Kasumi-1 (cell line): ENCODE results near the gene SLC17A2.
A peak's percentile ranks its signal among the peaks of the same experiment; 100 is the strongest.

Experiments used
- DNase-seq, 2 experiments: peaks; one replicate each; lab custom pipeline; 2025; lab: John Stamatoyannopoulos, UW

Gene SLC17A2, protein sequence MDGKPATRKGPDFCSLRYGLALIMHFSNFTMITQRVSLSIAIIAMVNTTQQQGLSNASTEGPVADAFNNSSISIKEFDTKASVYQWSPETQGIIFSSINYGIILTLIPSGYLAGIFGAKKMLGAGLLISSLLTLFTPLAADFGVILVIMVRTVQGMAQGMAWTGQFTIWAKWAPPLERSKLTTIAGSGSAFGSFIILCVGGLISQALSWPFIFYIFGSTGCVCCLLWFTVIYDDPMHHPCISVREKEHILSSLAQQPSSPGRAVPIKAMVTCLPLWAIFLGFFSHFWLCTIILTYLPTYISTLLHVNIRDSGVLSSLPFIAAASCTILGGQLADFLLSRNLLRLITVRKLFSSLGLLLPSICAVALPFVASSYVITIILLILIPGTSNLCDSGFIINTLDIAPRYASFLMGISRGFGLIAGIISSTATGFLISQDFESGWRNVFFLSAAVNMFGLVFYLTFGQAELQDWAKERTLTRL

DNA sequence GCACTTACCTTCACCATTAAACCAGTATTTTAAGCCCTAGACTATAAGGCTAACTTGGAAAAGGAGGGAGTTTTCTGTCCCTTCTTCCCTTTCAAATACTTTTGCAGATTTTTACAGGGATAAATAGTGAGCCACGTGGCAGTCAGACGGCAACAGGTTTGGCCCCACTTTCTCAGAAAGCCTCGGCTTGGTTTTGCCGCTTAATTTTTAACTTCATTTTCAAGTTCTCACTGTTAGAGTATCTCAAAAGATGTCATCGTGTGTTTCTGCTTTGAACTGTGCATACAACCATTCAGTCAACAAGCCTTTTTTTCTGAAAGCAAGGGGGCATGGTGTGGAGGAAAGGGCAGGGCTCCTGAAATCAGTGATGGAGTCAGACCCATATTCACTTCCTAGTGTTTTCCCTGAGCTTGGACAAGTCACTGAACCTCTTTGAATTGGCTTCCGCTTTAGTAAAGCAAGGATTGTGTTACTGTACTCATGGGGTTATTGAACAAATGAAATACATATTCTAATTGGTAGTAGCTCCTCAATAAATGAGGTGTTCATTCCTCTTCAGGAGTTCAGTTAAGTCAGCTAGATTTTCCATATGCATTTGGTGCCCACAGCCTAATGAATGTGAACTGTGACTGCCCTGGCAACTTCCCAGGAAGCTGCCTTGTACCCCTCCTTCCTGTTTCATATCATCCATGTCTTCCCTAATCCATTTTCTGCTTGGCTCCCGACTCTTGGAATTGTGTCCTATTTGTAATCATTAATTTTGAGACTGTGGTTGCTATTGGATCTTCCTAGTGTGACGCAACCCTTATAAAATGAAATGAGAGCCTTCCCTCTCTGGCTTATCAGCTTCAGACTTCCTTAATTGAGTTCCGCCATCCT is at the start of gene SLC17A2:
SLC17A2 (minus strand) TSS at position 160 of the 879 bp plus-strand sequence. CDS start 4,895 bp downstream, outside the sequence.
- no peak for DNase-seq

DNA sequence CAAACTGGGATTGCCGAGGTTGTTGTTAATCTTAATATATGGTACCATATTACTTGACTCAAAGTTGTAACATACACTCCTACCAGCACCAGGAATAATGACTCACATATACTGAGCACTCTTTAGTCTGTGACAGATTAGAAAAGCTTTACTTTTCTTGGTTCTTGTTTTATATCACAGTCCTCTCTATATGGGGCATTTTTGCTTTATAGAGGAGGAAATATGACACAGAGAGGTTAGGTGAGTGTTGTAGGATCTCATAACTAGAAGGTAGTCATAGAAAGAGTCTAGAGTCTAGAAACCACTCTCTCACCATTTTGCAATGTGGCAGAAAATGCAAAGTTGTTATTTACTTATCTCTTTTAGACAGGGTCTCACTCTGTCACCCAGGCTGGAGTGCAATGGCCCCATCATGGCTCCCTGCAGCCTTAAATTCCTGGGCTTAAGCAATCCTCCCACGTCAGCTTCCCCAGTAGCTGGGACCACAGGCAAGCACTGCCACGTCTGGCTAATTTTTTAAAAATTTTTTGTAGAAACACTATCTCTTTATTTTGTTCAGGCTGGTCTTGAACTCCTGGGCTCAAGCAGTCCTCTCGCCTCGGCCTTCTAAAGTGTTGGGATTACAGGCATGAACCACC is 45.6 kb upstream of the SLC17A2 start:
- DNase-seq: no peak

DNA sequence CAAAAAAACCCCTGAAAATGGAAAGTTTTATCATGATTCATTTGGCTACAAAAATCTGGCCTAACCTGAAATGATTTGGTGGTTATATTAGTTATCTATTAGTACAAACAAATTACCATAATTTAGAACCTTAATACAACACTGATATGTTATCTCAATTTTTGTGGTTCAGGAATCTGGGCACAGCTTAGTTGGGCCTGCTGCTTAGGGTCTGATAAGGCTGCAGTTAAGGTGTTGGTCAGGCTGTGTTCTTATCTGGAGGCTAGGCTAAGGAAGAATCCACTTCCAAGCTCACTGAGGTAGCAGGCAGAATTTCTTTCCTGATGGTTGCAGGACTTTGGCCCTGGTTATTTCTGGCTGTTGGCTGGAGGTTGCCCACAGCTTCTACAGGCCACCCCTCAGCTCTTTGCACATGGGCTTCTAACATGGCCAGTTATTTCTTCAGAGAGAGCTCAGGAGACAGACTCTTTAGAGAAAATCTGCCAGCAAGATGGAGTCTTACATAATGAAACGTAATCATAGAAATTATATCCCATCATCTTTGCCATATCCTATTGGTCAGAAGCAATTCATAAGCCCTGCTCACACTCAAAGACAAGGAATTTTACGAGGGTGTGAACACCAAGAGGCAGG is 43.5 kb upstream of the SLC17A2 start:
- DNase-seq: no peak

DNA sequence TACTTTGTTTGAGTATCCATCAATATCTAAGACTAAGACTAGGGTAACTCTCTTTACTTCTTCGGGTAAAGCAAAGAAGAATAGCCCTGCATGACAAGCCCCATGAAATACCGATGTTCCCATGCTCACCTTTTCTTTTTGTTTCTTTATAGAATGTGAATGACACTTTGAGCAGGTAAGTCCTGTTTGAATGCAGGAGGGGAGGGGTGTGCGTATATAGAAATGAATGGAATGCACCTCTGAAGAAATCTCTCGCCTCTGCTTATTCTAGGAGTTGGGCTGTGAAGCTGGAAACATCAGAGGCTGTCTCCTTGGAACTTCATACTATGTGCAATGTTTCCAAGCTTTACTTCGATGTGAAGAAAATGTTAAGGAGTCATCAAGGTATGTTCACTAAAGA is 42.4 kb upstream of the SLC17A2 start:
- no peak for DNase-seq

DNA sequence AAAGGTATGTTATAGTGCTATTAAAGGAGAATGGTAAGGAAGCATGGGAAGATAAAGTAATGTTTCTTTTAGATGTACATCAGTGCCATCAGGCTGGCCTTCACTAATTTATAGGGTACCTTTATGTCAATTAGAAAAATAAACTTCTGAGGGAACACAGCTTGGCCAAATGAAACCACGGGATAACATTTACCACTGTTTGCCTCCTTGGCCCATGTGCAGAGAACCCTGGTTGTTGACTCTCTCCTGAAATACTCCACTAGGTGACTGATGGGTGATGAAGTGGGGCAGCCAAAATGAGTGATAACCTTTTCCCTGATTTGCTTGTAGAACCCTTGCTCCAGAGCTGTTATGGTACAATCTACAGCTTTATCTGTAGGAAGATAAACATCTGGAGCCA is 41.6 kb upstream of the SLC17A2 start:
- no peak for DNase-seq

DNA sequence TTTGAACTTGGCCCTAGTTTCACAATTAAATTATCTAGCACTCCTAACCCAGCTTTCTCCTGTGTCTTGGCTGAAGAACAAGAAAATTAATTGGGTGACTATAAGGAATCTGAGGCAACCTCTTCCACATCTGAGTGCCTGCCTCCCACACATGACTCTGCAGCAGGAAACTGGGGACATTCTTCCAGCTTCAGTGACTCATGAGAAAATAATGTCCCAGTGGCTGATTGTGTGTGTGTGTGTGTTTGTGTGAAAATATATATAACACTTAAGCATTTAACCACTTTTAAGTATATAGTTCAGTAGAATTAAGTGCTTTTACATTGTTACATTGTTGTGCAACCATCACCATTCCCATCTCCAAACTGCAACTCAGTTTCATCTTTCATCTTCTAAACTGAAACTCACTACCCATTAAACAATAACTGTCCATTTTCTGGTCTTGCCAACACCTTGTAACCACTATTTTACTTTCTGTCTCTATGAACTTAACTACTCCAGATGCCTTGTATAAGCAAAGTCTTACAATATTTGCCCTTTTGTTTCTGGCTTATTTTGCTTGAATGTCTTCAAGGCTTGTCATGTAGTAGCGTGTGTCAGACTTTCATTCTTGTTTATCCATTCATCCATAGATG is 40.8 kb upstream of the SLC17A2 start:
- peak; percentile 38 to 56 for DNase-seq

DNA sequence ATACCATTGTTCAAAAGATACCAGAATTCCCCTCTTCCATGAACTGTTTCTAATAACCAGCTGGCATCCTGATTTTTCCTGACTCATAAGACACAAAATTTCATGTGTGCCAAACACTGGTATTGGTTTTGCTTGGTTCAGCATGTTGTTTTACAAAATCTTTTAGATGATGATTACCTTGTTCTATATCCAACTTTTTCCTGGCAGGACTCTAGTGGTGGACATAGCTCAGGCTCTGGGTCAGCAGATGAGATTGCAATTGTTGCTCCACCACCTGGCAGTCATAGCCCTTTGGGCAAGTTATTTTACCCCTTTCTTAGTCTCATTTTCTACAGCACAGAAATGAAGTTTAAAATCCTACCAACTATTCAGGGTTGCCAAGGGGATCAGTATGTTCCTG is 38.3 kb upstream of the SLC17A2 start:
- DNase-seq: no peak

DNA sequence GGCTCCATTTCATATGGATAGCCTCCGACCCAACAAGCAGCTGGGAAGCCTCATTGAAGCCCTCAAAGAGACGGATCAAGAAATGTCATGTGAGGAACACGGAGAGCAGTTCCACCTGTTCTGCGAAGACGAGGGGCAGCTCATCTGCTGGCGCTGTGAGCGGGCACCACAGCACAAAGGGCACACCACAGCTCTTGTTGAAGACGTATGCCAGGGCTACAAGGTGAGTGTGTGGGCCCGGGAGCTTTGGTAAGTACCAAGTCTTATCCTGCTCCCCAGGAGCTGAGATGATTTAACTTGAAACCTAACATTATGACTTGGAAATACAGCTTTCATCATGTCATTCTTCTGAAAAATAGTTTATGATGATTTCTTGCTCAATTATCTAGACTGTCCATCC is 36.2 kb upstream of the SLC17A2 start:
- DNase-seq: no peak

DNA sequence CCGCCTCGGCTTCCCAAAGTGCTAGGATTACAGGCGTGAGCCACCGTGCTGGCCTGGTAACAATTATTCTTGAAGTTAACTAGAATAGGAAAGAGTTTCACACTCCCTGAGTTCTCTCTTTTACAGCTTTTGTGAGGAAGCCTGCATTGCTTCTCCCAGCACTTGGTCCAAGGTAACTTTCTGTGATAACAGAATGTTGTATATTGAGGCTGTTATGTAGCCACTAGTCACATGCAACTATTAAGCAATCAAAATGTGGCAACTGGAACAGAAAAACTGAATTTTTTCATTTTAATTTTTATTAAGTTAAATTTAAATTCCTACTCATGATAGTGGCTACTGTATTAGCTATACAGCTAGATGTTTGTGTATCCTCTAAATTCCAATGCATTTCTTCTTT is 34.6 kb upstream of the SLC17A2 start:
- no peak for DNase-seq

DNA sequence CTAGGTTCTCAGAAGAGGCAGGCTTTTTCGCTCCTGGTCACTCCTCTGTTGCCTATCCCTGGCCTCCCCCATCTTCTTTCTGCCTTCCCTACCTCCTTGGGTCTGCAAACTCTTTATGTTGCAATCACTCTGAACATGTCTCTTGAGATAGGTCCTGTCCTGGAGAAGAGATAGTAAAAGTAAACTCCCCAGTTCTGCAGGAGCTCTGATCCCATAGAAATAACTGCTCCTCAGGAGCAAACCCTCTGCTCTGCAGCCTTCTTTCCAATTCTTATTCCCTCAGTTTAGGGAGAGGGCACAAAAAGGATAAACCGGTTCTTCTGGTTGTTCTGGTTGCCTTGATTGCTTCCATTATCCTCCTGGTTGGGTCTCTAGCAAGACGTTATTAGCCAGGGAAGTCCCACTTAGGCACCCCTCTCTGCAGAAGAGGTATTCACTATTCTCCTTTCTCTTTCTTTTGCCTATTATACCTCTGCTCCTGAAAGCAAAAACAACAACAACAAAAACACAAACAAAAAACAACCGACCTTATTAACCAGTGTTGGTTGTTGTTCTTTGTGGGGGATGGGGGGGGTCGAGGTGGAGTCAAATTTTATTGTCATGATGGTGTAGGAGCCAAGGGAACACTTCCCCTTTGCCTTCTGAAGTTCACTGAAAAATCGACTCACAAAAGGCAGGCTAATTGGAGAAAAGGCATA is 33.1 kb upstream of the SLC17A2 start:
- DNase-seq: peak; percentile 23 to 33

DNA sequence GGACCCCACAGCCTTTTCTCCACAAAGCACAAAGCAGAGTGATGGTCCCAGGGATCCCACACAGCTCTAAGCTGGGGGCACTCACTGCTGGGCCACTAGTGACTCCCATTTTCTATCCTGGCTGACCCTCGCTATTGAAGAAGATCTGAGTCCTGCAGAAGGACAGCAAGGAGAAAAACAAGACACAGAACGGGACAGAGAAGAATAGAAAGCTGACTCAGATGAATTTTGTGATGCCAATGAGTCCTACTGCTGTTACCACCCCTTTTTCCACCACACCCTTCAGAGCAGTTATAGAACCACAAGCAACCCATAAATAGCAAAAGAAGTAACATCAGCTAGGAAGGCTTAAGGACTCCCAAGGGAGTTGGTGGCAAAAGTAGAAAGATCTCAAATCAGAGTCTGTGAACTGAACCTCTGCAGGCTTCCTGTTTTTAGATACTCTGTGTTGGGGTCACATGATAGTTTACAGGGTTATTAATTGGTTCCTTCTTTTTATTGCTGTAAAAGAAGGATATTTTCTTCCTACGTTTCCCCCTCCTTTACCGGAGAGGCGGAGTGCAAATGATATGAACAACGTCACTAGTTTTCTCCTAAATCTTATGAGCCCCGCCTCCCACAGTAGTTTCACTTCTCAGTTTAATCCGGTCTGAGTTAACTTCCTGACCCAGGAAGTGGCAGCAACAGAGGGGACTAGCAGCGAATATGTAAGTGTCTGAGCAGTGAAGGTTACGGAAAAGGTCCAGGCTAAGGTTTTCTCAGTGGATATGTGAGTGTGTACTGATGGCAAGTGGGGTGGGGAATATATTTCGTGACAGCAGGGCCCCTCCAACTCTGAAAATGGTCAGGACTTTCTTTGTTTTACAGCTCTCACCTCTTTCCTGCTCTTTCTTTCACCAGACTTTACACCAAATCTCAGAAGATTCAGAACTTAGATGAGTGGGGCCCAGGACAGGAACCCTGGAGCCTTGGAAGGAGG is 31.9 kb upstream of the SLC17A2 start, which contains the start of gene TRIM38:
TRIM38 (plus strand) TSS at position 654 of the 979 bp plus-strand sequence. CDS start 3,721 bp downstream, outside the sequence.
- DNase-seq: peak; percentile 93 to 95

DNA sequence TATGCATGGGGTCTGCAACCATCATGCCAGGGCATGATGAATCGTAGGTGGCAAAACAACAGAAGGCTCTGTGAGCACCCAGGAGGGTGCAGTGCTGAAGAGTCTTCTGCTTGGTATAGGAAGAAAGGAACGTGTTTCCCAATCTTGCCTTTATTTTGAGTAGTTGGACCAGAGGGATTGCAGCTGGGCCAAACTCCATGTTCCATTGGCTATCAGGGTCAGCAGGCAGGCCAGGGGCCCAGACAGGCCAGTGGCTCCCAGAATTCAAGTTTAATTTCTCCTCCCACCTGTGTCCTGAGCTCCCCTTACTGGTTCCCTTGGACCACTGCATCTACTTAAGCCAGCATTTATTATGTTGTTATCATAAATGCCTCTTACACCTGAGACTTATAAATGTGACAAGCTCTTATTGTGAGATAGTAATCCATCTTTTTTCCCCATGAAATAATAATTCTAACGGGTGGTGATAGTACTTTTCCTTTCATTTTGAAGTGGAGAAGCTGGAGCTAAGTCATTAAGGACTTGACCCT is 31.2 kb upstream of the SLC17A2 start:
- no peak for DNase-seq

DNA sequence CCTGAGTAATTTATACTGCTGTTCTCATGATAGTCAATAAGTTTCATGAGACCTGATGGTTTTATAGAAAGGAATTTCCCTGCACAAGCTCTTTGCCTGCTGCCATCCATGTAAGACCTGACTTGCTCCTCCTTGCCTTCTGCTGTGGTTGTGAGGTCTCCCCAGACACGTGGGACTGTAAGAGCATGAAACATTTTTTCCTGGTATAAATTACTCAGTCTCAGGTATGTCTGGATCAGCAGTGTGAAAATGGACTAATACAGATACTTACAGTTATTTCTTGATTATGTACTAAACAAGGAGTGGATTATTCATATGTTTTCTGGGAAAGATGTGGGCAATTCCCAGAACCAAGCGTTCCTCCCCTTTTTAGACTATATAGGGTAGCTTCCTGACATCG is 30.2 kb upstream of the SLC17A2 start:
- no peak for DNase-seq

DNA sequence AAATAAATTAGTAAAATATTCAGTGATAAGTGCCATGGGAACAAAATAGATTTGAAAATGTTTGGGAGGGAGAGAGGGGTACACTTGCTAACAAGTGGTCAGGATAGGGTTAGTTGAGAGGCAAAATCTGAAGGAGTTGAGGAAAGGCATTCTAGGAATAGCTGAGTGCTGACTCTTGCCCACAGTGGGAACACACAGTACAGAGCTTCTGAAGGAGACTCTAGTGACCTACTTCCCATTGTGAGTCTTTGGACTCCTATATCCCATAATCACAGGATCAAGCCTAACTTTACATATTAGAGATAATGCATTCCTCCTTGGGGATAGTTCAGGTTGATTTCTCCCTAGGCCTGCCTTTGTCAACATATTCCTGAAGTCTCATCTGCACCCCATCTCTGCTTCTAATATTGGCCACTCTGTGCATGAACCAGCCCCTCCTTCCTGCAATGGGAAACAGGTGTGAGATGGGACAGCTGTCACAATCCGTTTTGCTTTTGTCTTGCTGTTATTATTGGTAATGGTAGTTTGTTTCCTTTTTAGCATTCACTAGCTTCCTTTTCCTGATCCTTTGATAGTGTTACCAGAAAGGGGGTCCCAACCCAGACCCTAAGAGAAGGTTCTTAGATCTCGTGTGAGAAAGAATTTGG is 29.5 kb upstream of the SLC17A2 start:
- no peak for DNase-seq

DNA sequence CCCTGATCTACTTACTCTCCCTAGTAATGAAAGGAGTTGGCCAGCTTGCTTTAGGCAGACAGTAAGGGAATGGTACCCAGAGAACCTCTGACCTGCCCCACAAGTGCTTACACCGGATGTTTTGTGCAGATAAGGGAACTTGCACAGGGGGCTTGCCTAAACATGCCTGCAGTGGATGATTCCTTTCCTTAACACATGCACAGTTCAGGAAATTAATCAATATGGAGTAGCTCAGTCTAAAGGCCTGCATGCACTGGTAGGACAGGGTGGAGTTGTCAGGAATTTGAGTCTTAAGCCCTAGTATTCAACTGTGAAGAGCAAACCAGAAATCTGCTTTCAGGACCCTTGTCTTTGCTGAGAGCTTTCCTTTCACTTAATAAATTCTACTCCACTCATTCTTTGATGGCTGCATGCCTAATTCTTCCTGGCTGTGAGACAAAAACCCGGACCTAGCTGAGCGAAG is 28.2 kb upstream of the SLC17A2 start:
- DNase-seq: no peak

DNA sequence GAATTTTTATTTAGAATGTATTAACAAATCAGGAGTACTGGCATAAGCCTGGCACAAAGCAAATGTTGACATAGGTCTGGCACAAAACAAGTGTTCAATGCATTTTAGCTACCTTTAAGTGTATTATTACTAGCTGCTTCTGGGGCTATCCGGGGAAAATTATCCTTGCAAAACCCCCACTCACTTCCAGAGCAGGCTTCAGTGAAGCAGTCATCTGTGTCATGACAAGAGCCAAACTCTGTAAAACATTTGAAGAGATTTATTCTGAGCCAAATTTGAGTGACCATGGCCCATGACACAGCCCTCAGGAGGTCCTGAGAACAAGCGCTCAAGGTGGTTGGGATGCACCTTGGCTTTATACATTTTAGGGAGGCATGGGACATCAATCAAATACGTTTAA is 25.7 kb upstream of the SLC17A2 start:
- DNase-seq: no peak

DNA sequence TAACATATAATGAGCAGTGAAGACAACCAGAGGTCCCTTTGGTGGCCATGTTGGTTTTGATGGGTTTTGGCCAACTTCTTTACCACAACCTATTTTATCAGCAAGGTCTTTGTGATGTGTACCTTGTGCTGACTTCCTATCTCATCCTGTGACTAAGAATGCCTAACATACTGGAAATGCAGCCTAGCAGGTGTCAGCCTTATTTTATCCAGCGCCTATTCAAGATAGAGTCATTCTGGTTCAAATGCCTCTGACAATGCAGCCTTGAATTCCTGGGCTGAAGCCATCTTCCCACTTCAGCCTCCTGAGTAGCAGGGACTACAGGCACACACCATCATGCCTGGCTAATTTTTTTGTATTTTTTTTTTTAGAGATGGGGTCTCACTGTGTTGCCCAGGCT is 24.3 kb upstream of the SLC17A2 start:
- DNase-seq: no peak

DNA sequence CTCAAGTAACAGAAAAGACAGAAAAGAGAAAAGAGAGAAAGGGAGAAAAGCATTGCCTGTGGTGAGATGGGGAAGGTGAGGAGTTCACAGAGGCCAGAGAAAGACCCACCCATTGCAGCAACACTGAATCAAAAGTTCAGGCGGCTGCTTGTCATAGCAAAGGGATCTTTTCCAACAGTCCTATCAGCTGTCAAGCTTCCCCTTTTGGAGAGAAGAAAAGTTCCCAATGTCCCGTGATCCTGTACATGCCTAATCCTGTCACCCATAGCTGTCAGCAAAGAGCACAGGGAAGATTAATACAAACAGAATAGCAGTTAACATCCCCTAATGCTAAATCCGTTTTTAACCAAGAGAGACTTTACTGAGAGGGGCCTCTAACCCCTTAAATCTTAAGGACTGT is 23.2 kb upstream of the SLC17A2 start:
- no peak for DNase-seq

DNA sequence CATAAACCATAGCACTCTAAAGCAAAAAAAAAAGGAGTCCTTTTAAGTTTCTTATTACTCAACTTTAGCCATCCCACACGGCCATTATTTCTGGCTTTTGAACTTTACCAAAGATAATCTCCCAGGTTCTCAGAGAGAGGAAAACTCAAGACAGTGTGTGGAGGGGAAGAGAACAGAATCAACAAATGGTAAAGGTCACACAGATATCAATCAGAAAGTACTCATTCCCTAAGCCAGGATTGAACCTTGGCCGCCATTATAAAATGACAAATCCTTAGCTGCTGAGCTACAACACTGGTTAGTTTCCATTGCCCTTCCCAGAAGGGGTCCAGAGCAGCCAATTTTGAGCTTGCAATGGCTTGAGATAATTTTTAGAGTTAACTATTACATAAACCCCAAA is 22.0 kb upstream of the SLC17A2 start:
- no peak for DNase-seq
